ENCODE data around the gene TNFRSF19.

Gene TNFRSF19

DNA sequence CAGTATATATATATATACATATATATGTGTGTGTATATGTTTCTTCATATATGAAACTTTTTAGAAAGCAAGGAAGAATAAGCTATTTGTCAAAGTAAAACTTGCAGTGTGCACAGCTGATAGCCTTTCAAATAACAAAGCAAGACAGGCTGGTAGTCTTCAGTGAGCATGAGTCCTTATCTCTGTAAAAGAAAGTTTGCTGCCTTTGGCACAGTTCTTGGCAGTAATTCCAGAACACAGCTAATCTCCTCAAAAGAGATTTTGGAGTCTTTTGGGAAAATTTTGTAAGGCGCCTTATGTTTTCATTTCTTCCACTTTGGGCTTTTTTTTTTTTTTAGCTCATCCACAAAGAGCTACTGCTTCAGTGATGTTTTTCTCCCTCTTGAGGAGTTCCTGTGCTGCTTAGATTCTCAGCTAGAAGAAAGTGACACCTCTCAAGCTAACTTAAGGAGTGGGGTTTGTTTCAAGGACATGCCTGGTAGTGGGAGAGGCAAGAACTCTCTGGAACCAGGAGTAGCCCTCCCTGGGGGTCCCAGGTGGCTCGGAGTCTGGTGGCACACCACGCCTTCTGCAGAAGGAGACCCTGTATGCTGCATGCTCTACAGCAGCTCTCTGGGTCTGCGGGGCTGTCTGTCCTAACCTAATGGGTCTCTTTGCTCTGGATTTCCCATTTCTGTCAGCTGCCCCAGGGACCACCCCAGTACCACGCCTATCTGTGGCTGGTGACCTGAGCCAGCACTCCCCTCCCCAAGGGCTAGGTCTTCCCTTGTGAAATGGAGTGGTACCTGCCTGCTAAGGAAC, 58.8 kb downstream of the TNFRSF19 start:
- H3K4me3 ChIP-seq (ENCODE audit: low read depth, low read length) = no peak overlapping the region
- TF ChIP-seq, protein P1, sequence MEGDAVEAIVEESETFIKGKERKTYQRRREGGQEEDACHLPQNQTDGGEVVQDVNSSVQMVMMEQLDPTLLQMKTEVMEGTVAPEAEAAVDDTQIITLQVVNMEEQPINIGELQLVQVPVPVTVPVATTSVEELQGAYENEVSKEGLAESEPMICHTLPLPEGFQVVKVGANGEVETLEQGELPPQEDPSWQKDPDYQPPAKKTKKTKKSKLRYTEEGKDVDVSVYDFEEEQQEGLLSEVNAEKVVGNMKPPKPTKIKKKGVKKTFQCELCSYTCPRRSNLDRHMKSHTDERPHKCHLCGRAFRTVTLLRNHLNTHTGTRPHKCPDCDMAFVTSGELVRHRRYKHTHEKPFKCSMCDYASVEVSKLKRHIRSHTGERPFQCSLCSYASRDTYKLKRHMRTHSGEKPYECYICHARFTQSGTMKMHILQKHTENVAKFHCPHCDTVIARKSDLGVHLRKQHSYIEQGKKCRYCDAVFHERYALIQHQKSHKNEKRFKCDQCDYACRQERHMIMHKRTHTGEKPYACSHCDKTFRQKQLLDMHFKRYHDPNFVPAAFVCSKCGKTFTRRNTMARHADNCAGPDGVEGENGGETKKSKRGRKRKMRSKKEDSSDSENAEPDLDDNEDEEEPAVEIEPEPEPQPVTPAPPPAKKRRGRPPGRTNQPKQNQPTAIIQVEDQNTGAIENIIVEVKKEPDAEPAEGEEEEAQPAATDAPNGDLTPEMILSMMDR (IDR thresholded peaks at IDR 0.05; ENCODE audit: low read depth, low read length) = no peak

DNA sequence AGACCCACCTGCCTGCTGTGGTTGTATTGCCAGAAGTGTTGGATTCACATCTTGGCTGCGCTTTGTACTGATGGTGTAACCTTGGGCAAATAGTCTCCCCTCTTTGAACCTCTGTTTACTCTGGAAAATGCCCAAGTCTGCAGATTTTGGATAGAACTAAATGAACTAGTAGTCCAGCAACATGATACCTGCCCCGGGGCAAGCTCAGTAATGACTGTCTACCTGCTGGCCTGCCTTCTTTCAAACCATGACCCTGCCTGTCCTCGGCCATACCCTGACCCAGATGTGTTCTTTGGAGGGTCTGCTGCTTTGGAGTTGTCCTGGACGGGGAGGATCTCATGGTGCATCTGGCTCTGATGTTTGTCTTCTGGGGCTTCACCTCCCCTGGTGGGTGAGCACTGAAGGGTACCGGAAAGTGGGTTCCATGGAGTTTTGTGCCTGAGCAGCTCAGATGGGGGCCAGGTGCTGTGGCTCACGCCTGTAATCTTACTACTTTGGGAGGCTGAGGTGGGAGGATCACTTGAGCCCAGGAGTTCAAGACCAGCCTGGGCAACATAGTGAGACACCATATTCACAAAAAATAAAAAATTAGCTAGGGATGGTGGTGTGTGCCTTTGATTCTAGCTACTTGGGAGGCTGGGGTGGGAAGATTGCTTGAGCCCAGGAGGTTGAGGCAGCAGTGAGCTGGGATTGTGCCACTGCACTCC, 59.5 kb downstream of the TNFRSF19 start:
- H3K4me3 ChIP-seq (ENCODE audit: low read depth, low read length) = no peak overlapping the region
- TF ChIP-seq, protein P1 (IDR thresholded peaks at IDR 0.05; ENCODE audit: low read depth, low read length) = no peak

GRCh38 chr13:23630349-23631093, 60.3 kb downstream of the TNFRSF19 start:
- TF ChIP-seq, protein P1 (IDR thresholded peaks at IDR 0.05; ENCODE audit: low read depth, low read length) = no peak
- no peak overlapping the region for H3K4me3 ChIP-seq (ENCODE audit: low read depth, low read length)

DNA sequence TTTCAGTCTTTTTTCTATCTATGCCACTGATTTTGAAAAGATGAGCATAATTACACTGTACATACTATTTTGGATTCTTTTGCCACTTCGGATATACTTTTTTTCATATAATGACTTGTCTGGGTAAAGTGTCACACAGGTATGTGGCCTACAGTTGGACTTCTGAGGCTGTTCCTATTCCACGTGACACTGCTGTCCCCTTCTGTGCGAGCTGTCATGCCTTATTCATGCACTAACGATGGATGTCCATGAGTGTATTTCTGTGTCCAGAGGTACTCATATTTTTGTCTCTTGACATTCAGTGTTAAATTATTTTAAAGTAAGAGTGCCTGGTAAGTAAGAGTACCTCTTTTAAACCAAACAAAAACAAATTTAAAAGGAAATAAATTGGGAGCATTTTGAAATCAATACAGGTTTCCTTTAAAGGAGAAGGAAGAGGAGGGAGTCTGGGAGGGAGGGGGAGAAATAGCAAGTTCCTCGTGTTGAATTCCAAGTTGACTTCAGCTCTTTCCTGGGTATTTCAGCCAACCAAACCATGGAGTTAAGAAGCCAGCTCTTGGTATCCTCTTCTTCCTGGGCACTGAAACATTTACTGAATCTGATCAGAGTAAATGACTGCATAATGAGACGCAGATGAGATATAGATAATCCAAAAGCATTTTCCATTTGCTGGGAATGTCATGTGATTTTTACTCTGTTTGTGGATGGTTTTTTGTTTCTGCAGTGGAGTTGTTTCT, 61.3 kb downstream of the TNFRSF19 start:
- H3K4me3 ChIP-seq (ENCODE audit: low read depth, low read length) = no peak overlapping the region
- TF ChIP-seq, protein P1 (IDR thresholded peaks at IDR 0.05; ENCODE audit: low read depth, low read length) = no peak

- TF ChIP-seq, protein P1 (IDR thresholded peaks at IDR 0.05; ENCODE audit: low read depth, low read length) = no peak
- H3K4me3 ChIP-seq (ENCODE audit: low read depth, low read length) = no peak overlapping the region
These were observed 61.9 kb downstream of the TNFRSF19 start for GRCh38 chr13:23632048-23632582.

DNA sequence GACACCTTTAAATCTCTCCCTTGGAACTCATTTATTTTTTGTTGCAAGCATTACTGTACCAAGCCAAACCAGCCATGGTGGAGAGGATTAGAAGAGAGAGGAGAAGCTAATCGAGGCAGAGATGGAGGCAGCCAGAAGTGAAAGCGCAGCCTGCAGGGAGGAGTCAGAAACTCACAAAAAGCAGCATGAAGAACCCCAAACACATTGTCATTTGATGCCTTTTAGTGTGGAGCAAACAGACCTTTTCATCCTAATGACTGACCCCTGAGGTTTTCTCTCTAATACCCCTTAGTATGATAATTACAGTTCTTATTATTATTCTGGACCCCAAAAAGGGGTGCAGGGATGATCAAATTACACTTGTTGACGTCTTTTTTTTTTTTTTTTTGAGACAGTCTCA, 62.5 kb downstream of the TNFRSF19 start:
- TF ChIP-seq, protein P1 (IDR thresholded peaks at IDR 0.05; ENCODE audit: low read depth, low read length) = no peak
- no peak overlapping the region for H3K4me3 ChIP-seq (ENCODE audit: low read depth, low read length)

Measured in WI38 (cell line).